Pancreas (tissue), 10 donors: Measurements from ENCODE around the gene DNER. TPM values are rescaled to one million over a fixed set of nuclear protein-coding genes. Genes with fewer than 3 reads are reported as not detected.

ENCODE experiments used
- ATAC-seq, 4 donors: fragments of 200-7000 bp; cut with Tn5 transposase; one replicate each; pipeline versions ENCODE4 v1.8.0 to v1.9.1; 2020; ENCODE audit warnings: mild to moderate bottlenecking in 4 of 4, moderate library complexity in 4 of 4
- DNase-seq, 6 donors: peaks; one replicate each; pipeline ENCODE4 v3.0.0-alpha.2; 2020
- FAIRE-seq: peaks from 2 replicates; lab custom pipeline; 2012; peaks lifted over from hg19 to GRCh38; lab: Jason Lieb, UNC
- H3K27ac ChIP-seq, 4 donors: fragments of 200-600 bp; sonication (generic); 1 replicate in 3 of 4; 2 replicates in 1 of 4; pipeline versions ENCODE4 v1.5.0 to v1.8.0; 2020
- H3K27me3 ChIP-seq, 4 donors: fragments of 200-600 bp; one replicate each; pipeline ENCODE4 v1.8.0; 2021
- H3K36me3 ChIP-seq, 3 donors: fragments of 200-600 bp; sonication (generic) in 1 of 3; one replicate each; pipeline versions ENCODE4 v1.5.0 to v1.8.0; 2020 to 2021
- H3K4me1 ChIP-seq, 3 donors: fragments of 200-600 bp; one replicate each; pipeline ENCODE4 v1.8.0; 2021
- H3K4me3 ChIP-seq, 4 donors: fragments of 200-600 bp; sonication (generic) in 2 of 4; one replicate each; pipeline versions ENCODE4 v1.5.0 to v1.8.0; 2020 to 2021
- H3K9me3 ChIP-seq, 4 donors: fragments of 200-600 bp; one replicate each; pipeline ENCODE4 v1.8.0; 2021
- WGBS, 2 donors: extraction: QIAGEN DNeasy Blood & Tissue Kit; methylation state at CpG; one replicate each; pipeline ENCODE4 v1.1.7; 2013; 5-methylcytosine and 5-hydroxymethylcytosine counted together
- intact Hi-C, 3 donors: fragments of 100-400 bp; cut with DNase I; formaldehyde crosslinking; loops; one replicate each; pipeline versions ENCODE4 v1.11.1 to v1.14.2; 2022
- polyA plus RNA-seq, 2 donors: library from polyadenylated mRNA; stranded (reverse); fragments of 200-250 nt; gene quantifications; one replicate each; pipeline ENCODE4 v1.2.3, GENCODE V29; 2013
- total RNA-seq, 6 donors: library from RNA; stranded (reverse); fragmentation: NEBNext Ultra II Directional in 4 of 6; extraction: Animal tissue kit (Norgen Biotek cat#: 25700) in 4 of 6; gene quantifications; one replicate each; pipeline versions ENCODE4 v1.2.1 to v1.2.4, GENCODE V29; 2021 to 2023
- TF ChIP-seq, protein P1 (sequence below), 4 donors: fragments of 200-600 bp; sonication (generic) in 3 of 4; IDR thresholded peaks; one replicate each; pipeline versions ENCODE4 v1.5.0 to v1.8.0; 2021; ENCODE audit warnings: antibody characterized with exemption in 4 of 4
- donor health status: healthy with polysubstance abuse.
- donor health status: DM: no; HTN: no; CAD: no; lungs with moderate emphysema.
- donor health status: DM: no; HTN: no; CAD: no.
- donor health status: control.
- donor health status: control.
- donor health status: Bipolar disorder and iron deficiency.
- donor health status: DM: yes; HTN: yes; CAD: no.
- donor health status: DM: no; HTN: no; CAD: no.
- donor health status: DM: no; HTN: no; CAD: no.
- donor health status: DM: yes; HTN: yes; CAD: no.

DNER gene
- total and polyA plus RNA-seq, 8 donors, result 0.25 to 2.3 (median 0.44) TPM

DNA sequence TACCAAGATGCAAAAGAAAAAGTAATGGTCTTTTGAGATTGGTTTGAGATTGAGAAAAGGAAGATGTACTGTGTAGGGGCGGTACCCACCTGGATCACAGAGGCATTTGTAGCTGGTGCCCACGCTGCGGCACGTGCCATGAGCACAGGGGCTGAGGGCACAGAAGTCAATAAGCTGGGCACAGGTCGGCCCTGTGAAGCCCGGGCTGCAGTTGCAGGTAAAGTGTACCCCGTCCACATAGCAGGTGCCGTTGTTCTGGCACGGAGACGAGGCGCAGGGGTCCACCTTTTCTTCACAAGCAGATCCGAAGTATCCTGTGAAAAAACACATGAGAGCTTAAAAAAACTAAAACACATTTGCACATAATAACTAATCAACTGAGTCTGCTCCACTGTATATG, 267.1 kb downstream of the DNER start:
- WGBS, 2 donors, result 79 to 84% methylated on average over 12 of the region's 12 CpGs
- intact Hi-C loops, result no loop called here
- Histone ChIP-seq H3K36me3 (no peaks in the 10 kb centered on the region), H3K4me3 (no peak overlapping the region), H3K4me1 (no peaks in the 10 kb centered on the region), H3K9me3 (no peaks in the 10 kb centered on the region), H3K27me3 (no peaks in the 10 kb centered on the region), H3K27ac (no peak overlapping the region)
- DNase-seq (no peak), ATAC-seq (no peak), FAIRE-seq (no peak)
- TF ChIP-seq, protein P1, sequence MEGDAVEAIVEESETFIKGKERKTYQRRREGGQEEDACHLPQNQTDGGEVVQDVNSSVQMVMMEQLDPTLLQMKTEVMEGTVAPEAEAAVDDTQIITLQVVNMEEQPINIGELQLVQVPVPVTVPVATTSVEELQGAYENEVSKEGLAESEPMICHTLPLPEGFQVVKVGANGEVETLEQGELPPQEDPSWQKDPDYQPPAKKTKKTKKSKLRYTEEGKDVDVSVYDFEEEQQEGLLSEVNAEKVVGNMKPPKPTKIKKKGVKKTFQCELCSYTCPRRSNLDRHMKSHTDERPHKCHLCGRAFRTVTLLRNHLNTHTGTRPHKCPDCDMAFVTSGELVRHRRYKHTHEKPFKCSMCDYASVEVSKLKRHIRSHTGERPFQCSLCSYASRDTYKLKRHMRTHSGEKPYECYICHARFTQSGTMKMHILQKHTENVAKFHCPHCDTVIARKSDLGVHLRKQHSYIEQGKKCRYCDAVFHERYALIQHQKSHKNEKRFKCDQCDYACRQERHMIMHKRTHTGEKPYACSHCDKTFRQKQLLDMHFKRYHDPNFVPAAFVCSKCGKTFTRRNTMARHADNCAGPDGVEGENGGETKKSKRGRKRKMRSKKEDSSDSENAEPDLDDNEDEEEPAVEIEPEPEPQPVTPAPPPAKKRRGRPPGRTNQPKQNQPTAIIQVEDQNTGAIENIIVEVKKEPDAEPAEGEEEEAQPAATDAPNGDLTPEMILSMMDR (IDR thresholded peaks at IDR 0.05), result no peak

DNA sequence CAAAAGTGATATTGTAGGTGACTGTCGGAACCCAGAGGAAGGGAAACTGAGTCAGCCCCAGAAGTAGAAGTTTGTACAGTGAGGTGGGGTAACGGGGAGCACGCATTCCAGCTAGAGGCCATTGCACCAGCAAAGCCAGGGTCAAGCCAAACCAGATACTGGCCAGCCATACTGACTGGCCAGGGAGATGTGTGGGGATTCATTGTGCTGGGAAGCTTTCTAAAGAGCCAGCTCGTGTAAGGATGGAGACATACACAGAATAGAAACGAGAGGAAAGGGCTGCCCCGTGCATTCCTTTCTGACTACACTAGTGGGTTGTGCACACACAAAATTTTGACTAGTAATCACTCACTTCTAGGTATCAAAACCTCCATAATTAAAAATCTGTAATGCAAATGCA, 268.0 kb downstream of the DNER start:
- FAIRE-seq, result no peak
- TF ChIP-seq, protein P1 (IDR thresholded peaks at IDR 0.05), result no peak
- Histone ChIP-seq H3K4me3 (no peak overlapping the region), H3K27me3 (no peaks in the 10 kb centered on the region), H3K36me3 (no peaks in the 10 kb centered on the region), H3K4me1 (no peaks in the 10 kb centered on the region), H3K9me3 (no peaks in the 10 kb centered on the region), H3K27ac (no peak overlapping the region)
- no peak for DNase-seq
- 57 to 66% methylated on average over 6 of the region's 6 CpGs for WGBS, 2 donors
- ATAC-seq, result no peak
- intact Hi-C loops, result no loop called here

DNA sequence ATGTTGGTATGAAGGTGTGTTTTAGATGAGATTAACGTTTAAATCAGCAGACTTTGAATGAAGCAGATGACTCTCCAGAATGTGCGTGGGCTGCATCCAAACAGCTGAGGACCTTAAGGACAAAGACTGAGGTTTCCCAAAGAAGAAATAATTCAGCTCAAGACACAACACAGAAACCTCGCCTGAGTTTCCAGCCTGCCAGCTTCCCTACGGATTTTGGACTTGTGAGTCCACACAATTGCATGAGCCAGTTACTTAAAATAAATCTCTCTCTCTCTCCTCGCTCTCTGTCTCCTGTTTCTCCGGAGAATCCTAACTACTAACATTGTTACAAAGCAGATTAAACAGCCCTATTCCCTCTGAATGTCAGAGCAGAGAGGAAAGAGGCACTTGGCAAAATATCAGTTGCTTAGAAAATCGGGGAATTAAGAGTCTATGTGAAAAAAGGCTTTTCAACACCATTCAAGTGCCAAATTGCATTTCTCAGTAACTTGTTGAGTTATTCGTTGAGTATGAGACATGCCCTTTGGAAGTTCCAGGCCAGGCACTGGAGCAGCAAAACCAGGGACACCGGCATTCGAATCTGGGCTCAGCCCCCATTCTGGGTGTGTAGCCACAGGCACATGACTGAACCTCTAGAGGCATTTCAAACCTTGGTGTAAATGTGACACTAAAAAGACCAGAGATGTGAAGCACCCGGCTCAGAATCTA, 268.7 kb downstream of the DNER start:
- Histone ChIP-seq H3K4me3 (no peak overlapping the region), H3K36me3 (no peaks in the 10 kb centered on the region), H3K4me1 (no peaks in the 10 kb centered on the region), H3K27ac (peak overlapping the region in 1 of 4 donors; percentile 40), H3K27me3 (no peaks in the 10 kb centered on the region), H3K9me3 (no peaks in the 10 kb centered on the region)
- ATAC-seq (peak in 3 of 4 donors; percentile 11 to 38 (median 32)), DNase-seq (no peak), FAIRE-seq (no peak)
- TF ChIP-seq, protein P1 (IDR thresholded peaks at IDR 0.05), result no peak
- WGBS, 2 donors, result 55 to 61% methylated on average over 11 of the region's 11 CpGs
- intact Hi-C loops, result no loop called here

DNA sequence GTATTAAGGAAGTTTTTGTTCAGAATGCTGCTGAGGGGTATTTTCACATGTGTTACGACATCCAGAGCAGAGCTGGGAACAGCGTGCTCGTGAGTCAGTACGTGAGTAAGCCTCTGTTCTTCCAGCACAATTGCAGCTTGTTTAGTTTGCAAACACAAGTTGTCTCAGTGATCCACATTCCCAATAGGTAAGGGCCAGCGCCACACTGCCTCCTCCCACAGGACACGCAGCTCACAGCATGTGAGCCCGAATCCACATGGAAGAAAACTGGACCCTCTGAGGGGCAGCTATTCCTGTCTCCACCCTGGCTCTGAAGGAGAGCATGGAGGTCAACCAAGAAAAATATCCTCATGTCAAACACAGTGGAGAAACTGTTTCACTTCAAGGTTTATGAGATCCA, 269.3 kb downstream of the DNER start:
- Histone ChIP-seq H3K36me3 (no peaks in the 10 kb centered on the region), H3K27ac (peak overlapping the region in 1 of 4 donors; percentile 40), H3K4me1 (no peaks in the 10 kb centered on the region), H3K4me3 (no peak overlapping the region), H3K27me3 (no peaks in the 10 kb centered on the region), H3K9me3 (no peaks in the 10 kb centered on the region)
- intact Hi-C loops, result no loop called here
- FAIRE-seq (no peak), ATAC-seq (peak in 3 of 4 donors; percentile 83 to 90 (median 88)), DNase-seq (peak in 3 of 6 donors; percentile 23 to 28 (median 24))
- TF ChIP-seq, protein P1 (IDR thresholded peaks at IDR 0.05), result no peak
- WGBS, 2 donors, result 33% methylated on average over 7 of the region's 7 CpGs
